NCI-H526 treated with DMSO at 0.1 percent for 48 hours (cell line): ENCODE results near the gene RFX3.
A peak's percentile ranks its signal among the peaks of the same experiment; 100 is the strongest.

ENCODE experiments used
- DNase-seq: peaks from one replicate; lab custom pipeline; 2025; lab: John Stamatoyannopoulos, UW

Gene RFX3

DNA sequence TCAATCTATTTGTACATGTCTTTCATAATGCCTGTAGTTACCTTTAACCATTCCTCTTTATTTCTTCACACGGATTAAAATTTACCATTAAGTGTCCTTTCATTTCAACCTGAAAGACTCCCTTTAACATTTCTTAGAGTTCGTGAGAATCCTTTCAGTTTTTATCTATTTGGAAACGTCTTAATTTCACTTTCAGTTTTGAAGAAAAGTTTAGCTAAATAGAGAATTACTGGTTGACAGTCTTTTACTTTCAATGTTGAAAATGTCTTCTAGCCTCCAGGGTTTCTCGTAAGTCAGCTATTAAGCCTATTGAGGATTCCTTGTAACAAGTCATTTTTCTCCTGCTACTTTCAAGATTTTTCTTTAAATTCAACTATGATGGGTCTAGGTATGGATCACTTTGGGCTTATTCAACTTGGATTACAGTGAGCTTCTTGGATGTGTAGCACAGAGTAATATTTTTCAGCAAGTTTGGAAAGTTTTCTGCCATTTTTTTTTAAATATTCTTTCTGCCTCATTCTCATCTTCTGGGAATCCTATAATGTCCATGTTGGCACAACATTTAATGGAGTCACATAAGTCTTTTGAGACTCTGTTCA lies 48.5 kb downstream of the RFX3 start:
- DNase-seq: no peak

DNA sequence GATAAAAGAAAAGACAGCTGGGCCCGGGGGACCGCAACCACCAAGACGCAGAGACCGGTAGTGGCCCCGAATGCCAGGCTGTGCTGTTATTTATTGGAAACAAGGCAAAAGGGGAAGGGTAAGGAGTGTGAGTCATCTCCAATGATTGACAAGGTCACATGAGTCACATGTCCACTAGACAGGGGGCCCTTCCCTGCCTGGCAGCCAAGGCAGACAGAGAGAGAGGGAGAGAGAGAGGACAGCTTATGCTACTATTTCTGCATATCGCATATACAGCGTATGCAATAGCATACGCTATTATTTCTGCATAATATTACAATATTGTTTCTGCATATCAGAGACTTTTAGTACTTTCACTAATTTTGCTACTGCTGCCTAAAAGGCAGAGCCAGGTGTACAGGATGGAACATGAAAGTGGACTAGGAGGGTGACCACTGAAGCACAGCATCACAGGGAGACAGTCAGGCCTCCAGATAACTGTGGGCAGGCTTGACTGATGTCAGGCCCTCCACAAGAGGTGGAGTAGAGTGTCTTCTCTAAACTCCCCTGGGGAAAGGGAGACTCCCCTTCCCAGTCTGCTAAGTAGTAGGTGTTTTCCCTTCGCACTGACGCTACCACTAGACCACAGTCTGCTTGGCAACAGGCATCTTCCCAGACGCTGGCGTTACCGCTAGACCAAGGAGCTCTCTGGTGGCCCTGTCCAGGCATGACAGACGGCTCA lies 50.3 kb downstream of the RFX3 start:
- no peak for DNase-seq

DNA sequence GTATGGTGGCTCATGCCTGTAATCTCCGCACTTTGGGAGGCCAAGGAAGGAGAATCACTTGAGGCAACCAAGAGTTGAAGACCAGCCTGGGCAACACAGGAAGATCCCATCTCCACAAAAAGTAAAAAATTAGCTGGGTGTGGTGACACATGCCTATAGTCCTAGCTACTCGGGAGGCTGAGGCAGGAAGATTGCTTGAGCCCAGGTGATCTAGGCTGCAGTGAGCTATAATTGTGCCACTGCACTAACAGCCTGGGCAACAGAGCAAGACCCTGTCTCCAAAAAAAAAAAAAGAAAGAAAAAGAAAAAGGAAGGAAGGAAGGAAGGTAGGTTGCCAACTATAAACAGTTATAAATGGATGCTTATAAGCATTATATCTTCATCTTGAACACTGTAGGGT lies 51.0 kb downstream of the RFX3 start:
- DNase-seq: no peak

DNA sequence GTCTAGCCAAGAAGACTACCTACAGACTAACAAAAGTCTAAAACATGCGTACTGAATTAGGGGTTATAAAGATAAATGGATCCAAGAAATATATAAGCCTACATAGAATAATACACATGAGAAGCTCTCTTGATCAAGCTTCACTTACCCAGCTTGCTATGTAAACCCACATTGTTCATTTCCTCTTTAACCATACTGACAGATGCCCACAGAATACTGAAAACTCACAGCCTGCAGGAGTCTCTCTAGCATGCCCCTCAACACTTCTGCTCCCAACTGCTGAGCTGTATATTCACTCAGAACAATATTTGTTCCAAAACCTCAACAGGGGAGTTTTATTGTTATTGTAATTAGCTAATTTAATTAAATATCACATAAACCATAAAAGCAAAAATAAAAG lies 52.4 kb downstream of the RFX3 start:
- no peak for DNase-seq

DNA sequence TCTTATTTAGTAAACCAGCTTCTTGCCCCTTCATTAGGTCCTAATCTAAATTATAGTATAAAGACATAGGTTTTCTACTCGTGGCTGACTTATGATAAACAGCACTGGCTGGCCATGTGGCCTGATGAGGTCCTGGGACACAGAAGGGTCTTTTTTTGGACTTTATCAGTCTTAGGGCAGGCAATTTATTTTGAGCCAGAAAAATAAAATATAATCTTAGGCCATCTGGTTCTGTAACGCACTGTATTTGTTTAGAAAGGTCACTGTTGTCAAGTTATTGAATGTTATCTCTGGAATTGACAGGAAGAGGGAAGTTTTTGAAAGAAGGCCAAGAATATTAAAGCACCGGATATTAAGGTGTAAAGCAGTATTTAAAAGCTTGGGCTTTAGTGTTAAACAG lies 53.9 kb downstream of the RFX3 start:
- DNase-seq: no peak

DNA sequence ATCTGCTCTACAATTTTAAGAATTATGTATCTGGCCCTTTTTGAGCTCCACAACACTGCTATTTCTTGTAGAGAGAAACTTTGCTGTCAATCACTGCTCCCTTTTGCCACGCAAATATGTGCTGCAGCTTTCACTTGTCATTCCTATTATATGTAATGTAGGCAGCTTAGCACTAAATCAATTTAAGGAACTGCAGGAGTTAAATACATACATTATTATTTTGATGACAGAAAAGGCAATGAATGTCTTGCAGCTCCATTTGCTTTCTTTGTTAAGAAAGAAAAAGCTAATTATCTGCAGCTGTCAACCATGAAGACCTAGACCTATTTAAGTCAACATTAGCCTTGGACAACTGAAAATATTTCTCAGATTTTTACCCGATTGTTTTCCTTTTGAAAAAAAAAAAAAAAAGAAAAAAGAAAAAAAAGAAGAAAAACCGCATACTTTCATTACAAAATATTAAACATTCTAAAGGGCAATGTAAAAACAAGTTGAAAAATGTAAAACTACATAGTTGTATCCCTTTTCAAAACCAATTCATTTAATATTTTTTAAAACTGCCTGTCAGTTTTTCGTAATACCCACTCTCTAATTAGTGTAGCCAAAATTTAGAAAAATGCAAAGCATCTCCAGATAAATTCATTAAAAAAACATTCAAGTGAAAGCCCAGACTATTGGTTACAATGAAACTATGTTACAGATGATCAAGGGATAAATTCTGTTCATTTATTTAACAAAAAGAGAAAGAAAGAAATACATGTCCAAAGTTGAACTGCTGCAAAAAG lies 57.2 kb downstream of the RFX3 start:
- DNase-seq: no peak

DNA sequence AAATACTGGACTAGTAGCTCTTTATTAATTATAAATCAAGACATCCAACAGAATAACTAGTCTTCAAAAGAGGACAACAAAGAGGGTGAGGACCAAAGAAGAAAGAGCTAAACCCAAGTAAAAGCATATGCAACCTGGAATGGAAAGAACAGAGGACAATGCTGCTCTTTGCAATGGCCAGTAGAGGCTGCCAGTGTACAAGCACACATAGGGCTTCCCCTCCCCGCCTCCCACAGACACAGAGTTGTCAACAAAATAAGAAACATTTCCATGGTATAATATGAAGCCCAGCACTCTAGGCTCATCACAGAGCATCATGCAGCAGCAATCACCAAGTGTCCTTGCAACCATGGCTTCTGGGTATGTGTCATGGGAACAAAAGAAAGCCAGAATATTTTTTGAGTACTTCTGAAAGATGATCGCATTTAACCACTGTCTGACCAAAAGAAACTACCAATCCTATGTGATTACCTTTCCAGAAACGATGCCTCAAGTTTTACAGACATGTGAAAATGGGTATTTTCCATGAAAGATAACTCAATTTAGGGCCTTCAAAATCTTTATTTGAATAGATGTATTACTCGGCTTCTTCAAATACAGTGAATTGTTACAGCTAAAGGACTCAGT lies 58.1 kb downstream of the RFX3 start:
- peak; percentile 67 for DNase-seq

DNA sequence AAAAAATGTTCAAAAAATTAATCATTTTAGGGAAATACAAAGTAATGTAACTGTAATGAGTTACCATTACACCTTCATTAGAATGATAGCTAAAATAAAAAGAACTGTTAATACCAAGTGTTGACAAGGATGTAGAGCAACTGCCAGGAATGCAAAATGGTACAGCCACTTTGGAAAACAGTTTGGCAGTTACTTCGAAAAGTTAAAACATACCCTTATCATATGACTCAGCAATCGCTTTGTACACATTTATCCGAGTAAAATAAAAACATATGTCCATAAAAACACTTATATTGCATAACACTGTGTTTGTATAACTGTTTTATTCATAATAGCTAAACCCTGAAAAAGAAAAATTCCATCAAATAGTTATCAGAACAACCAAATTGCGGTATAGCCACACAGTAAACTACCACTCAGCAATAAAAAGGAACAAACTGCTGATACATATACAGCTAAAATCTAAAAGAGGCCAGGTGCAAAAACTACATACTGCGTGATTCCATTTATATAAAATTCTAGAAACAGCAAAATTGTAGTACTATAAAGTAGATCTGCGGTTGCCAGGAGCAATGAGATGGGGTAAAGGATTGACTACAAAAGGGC lies 61.7 kb downstream of the RFX3 start:
- DNase-seq: no peak

DNA sequence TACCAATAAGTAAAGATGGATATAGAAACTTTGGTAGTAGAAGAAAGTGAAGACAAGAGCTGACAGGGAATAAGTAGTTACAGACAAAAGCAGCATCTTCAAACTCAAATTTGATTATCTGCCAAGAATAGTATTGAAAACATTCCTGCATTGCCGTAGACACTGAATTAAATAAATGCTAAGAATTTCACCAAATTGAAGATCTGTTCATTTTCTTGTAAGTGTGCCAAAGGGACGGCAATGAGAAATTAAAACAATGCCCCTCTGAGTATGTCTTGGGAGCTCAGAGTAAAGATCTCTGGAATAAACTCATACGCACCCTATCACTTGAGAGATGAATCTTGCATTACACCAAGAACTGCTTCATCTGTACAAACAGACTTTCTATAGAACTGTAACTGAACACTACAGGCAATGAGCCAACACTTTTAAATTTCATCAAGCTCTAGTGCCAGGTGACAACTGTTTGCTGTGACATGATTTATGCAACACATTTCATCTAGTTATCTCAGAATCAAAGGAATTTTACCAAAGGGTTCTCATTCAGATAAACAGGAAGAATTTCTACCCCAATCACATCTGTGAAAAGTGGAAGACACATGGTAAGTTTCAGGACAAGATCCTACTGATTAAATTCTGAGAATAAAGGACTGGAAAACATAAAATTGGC lies 66.9 kb downstream of the RFX3 start:
- DNase-seq: no peak

DNA sequence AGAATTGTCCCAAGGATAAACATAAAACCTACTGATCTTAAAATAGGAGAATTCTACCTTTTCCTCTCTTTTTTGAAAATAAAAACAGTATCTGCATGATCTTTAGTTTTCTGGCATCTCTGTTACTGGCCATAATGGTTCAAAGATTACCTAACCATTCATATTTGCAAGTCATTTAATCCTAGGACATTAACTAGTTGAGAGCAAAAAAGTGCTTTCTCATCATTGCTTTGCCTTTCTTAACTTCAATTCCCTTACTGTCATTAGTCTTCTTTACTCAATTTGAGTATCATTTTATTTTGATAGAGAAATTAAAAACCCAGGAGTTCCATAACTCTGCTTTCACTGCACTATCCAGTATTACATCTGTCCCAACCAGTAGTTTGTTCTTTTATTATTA lies 68.6 kb downstream of the RFX3 start:
- DNase-seq: no peak

DNA sequence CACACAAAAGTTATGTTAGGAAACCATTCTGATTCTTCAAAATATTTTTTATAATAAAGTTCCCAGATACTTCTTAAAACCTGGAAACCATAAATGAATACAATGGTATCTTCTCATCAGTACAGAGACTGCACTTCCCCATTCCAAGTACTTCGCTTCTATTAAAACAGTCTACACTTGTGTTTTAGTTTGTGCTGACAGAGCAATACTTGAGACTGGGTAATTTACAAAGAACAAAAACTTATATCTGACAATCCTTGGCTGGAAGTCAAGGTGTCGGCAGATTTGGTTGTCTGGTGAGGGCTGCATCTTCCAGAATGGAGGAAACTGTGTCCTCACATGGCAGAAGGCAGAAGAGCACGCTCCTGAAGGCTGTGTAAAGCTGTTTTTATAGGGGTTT lies 70.1 kb downstream of the RFX3 start:
- DNase-seq: no peak

DNA sequence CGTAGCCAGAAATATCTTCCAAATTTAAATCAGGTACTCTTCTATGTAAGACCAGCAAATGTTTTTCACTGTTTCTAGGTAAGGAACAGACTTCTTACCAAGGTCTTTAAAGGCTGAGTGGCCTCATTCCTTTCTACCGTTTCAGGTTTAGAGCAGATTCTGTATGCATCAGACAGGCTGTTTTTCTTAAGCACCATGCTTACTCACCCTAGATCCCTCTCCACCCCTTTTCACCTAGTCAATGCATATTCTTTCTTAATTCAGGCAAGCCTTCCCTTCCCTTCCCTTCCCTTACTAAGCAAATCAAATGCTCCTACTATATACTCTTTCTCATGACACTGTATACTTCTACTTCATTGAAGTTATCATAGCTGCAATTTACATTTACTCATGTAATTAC lies 70.7 kb downstream of the RFX3 start:
- DNase-seq: no peak

DNA sequence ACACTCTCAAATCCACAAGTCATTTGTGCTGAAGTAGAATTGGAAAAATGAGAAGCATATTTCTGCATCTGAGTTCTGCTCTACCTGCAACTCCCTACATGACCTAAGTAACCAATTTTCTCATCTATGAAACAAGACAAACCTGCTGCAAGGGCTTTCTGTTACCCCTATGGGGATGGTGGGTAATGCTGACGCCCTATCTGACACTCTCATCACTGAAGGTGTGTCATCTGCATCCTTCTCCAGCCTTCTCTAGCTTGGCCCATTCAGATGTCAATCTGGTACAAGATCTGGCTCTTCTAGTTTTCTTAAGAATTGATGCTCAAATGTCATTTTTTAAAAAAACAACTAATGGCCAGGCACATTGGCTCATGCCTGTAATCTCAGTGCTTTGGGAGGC lies 73.8 kb downstream of the RFX3 start:
- DNase-seq: no peak

DNA sequence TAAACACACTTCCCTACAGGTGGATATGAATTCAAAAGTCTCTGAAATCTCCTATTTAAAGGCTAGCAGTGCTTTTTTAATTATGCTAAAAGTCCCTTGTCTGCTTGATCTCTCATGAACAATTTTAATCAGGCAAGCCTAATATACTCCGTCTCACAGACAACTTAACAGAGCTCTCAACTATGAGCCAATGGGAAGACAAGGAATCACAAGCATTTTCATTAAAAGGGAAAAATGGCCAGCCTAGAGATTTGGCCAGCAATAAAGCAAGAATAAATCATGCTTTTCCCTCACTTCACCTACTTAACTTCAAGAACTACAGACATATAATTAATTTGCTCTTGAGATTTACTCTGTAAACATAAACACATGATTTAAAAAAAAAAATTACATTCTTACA lies 78.0 kb downstream of the RFX3 start:
- no peak for DNase-seq

DNA sequence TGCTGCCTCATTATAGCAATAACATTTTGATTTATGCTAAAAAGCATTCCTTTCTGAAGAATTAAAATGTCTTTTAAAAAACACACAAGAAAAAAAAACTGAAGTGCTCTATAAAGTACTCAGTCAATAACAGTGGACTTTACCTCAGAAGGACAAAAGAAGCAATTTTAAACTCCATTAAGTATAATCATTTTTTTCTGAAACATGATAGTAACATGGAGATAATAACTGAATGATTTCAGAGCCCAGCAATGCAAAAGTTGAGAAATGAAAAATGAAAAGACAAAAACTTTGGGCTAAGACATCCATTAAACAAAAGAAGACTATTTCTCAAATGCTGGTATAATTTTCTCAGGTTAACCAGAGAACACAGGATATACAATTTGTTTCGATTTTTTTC lies 78.7 kb downstream of the RFX3 start:
- DNase-seq: no peak

DNA sequence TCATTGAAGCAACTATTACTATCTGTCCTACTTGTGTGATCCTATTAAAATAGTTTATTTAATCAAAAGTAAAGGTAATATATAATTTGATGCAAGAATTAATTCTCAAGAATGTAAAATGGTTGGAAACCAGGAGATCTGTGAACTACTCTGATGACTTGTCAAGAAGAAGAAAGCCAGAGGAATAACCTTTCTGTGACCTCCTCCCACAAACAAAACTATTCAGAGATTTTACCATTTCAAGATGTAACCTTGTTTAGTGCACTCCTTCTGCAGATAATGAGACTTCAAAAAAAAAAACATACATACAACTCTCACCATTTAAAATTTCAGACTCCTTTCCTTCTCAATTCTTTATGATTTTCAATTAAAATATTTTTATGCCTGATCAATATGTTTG lies 79.5 kb downstream of the RFX3 start:
- no peak for DNase-seq

DNA sequence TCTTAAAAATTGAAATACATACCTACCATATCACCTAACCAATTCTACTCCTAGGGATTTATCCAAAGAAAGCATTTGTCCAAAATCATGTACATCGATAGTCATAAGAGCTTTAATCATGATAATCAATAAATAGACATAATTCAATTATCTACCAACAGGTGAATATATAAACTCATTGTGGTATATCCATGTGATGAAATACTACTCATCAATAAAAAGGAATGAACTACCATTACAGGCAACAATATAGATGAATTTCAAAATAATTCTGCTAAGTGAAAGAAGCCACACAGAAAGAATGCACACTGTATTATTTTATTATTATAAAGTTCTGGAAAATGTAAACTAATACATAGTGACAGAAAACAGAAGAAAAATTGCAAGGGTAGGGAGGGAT lies 81.8 kb downstream of the RFX3 start:
- DNase-seq: no peak

DNA sequence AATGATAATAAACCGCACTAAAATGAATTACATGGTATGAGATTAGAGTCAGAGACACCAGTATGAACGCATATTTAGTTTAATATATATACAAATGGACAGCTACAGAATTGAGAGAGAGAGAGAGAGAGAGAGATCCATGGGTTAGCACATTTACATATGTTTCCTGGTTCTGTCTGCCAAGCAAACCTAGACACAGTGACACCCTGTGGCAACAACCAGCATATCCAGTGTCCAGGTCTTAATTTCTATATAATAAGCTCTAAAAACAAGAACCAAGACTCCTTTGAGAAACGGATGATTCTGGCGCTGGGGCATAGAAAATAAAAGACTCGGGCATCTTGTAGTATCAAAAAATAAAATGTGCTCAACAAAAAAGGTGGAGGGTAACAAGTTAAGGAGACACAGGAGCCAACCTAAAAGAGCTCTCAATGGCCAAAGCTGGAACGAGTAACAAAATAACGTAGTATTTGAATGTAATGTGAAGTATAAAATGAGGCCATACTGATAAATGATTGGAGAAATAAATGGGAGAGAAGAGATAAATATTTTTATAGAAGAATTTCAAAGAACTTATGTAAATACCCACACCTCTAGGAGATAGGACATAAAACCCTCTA lies 84.5 kb downstream of the RFX3 start:
- DNase-seq: peak; percentile 44

DNA sequence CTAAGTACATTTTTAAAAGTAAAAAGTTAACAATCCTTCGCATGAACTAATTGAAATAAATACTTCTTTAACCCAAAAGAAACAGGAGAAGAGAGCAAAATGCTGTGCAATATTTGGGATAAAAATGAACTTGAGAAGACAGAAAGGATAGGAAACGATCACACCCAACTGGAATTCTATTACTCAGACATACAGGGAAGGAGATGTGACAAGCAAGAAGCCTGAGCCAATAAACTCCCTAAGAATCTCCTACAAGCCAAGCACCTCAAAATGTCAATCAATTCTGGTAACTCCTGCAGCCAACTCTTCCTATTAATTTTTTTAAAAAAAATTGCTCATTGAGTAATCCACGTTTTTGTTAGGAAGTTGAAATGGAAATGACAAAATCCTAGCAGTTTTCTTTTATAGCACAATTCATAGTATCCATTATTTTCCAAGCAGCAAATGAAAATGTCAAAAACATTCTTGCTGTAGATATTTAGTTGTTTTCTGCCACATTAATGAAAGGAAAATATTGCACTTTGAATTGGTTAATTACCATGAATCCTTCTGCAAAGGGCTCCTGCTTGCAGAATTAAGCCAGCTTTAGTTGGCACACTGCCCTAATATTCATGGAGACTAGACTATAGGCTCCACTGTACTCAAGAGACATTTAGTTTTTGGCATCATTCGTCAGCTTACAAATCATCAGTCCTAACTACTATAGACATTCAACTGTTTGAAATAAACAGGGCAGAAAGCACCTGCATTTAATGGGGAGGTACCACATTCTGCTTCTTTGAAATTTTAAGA lies 89.0 kb downstream of the RFX3 start:
- DNase-seq: no peak

DNA sequence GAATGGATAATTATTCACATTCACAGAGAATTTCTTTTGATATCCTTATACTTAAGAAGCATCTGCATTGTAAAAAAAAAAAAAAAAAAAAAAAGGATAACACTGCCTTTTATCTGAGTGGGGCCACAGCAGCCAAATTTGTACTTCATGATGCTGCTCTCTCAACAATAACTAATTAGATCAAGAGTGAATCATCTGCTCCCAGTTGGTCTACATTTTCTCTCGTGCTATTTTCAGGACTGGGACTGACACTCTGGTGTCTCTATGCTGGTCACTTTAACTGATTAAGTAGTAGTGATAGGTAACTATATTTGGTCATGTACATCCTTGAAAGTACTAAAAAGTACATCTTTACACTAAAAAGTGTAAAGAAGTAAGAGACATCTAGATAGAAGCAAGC lies 90.1 kb downstream of the RFX3 start:
- DNase-seq: no peak

DNA sequence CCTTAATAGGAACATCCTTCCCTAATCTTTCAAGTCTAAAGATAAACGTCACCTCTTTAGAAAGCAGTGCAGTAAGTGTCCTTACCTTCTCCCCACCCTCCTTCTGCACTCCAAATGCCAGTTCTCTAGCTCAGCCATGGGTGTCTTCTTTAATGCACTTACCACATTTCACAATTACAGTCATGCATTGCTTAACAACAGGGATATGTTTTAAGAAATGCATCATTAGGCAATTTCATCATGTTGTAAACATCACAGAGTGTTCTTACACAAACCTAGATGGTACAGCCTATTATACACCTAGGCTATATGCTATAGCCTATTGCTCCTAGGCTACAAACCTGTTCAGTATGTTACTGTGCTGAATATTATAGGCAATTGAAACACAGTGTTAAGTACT lies 91.2 kb downstream of the RFX3 start:
- no peak for DNase-seq
